GM12878 (cell line): Measurements from ENCODE around the gene VAV2.

Experiments used
- CREB1 ChIP-seq: IDR thresholded peaks from 2 replicates; pipeline ENCODE4 v1.6.1; 2012; ENCODE audit warnings: low read depth, mild to moderate bottlenecking, inconsistent platforms
- EZH2 ChIP-seq: IDR thresholded peaks from 2 replicates; pipeline ENCODE4 v1.6.1; 2012; ENCODE audit warnings: low read depth, mild to moderate bottlenecking, control low read depth, inconsistent platforms, low read length, borderline replicate concordance; ENCODE audit not compliant: control insufficient read depth
- HDGF ChIP-seq: fragments of 450-650 bp; IDR thresholded peaks from 2 replicates; pipeline ENCODE4 v1.6.1; 2016; ENCODE audit warnings: antibody characterized with exemption
- NR2C1 ChIP-seq: fragments of 450-650 bp; IDR thresholded peaks from 2 replicates; pipeline ENCODE4 v1.6.1; 2017; ENCODE audit warnings: antibody characterized with exemption, mild to moderate bottlenecking, moderate library complexity
- TF ChIP-seq, protein P1 (sequence below), 3 experiments: IDR thresholded peaks in 2 of 3; conservative IDR thresholded peaks in 1 of 3; 2 replicates each; pipeline ENCODE4 v1.5.1; 2011; ENCODE audit warnings: low read depth in 3 of 3, low read length in 3 of 3, mild to moderate bottlenecking in 3 of 3, control low read depth in 2 of 3, moderate library complexity in 2 of 3, inconsistent platforms in 1 of 3, mixed read lengths in 1 of 3; ENCODE audit not compliant: control insufficient read depth in 2 of 3, insufficient read depth in 1 of 3; ENCODE audit errors: extremely low read depth in 1 of 3
- TF ChIP-seq, protein P2 (sequence below): IDR thresholded peaks from 2 replicates; pipeline ENCODE4 v1.6.1; 2012; ENCODE audit warnings: mild to moderate bottlenecking, low read depth, low read length

DNA sequence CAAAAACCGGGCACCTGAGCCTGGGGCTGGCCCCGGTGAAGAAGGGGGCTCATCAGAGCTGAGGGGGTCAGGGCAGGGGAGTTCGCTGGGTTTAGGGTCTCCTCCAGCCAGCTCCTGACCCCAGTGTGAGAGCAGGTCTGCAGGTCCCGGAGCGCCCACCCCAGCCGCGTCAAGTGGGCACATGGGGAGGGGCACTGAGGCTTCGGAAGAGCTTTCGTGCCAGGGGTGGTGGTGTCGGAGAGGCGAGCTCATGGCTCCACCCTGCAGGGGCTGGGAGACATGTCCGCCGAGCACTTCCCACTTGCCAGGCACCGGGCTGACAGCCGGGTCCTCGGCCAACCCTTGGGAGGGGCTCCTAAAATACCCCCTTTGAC is 13.2 kb downstream of the VAV2 start:
- TF ChIP-seq CREB1 (no peak), HDGF (no peak), NR2C1 (no peak), EZH2 (no peak)
- TF ChIP-seq, protein P1, sequence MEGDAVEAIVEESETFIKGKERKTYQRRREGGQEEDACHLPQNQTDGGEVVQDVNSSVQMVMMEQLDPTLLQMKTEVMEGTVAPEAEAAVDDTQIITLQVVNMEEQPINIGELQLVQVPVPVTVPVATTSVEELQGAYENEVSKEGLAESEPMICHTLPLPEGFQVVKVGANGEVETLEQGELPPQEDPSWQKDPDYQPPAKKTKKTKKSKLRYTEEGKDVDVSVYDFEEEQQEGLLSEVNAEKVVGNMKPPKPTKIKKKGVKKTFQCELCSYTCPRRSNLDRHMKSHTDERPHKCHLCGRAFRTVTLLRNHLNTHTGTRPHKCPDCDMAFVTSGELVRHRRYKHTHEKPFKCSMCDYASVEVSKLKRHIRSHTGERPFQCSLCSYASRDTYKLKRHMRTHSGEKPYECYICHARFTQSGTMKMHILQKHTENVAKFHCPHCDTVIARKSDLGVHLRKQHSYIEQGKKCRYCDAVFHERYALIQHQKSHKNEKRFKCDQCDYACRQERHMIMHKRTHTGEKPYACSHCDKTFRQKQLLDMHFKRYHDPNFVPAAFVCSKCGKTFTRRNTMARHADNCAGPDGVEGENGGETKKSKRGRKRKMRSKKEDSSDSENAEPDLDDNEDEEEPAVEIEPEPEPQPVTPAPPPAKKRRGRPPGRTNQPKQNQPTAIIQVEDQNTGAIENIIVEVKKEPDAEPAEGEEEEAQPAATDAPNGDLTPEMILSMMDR (IDR thresholded peaks at IDR 0.05 in 2 of 3, conservative IDR thresholded peaks at IDR 0.05 in 1 of 3; ENCODE audit: control insufficient read depth in 2 of 3, extremely low read depth in 1 of 3, insufficient read depth in 1 of 3, low read depth in 3 of 3, low read length in 3 of 3), result no peak
- TF ChIP-seq, protein P2, sequence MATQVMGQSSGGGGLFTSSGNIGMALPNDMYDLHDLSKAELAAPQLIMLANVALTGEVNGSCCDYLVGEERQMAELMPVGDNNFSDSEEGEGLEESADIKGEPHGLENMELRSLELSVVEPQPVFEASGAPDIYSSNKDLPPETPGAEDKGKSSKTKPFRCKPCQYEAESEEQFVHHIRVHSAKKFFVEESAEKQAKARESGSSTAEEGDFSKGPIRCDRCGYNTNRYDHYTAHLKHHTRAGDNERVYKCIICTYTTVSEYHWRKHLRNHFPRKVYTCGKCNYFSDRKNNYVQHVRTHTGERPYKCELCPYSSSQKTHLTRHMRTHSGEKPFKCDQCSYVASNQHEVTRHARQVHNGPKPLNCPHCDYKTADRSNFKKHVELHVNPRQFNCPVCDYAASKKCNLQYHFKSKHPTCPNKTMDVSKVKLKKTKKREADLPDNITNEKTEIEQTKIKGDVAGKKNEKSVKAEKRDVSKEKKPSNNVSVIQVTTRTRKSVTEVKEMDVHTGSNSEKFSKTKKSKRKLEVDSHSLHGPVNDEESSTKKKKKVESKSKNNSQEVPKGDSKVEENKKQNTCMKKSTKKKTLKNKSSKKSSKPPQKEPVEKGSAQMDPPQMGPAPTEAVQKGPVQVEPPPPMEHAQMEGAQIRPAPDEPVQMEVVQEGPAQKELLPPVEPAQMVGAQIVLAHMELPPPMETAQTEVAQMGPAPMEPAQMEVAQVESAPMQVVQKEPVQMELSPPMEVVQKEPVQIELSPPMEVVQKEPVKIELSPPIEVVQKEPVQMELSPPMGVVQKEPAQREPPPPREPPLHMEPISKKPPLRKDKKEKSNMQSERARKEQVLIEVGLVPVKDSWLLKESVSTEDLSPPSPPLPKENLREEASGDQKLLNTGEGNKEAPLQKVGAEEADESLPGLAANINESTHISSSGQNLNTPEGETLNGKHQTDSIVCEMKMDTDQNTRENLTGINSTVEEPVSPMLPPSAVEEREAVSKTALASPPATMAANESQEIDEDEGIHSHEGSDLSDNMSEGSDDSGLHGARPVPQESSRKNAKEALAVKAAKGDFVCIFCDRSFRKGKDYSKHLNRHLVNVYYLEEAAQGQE, result no peak
